ENCODE data around the gene SIM2.

- TF ChIP-seq POLR2A (IDR thresholded peaks at IDR 0.05; ENCODE audit: low read length) (no peak), GATA1 (IDR thresholded peaks at IDR 0.05; ENCODE audit: low read depth, low read length) (no peak)
Observed at GRCh38 chr21:36706951-36707762, 8.2 kb downstream of the SIM2 start.

Data from erythroblast (primary cell).